Measurements from ENCODE around the gene CAMK2G.

- TF ChIP-seq POLR2A (IDR thresholded peaks at IDR 0.05) (no peak), CTCF (IDR thresholded peaks at IDR 0.05) (no peak)
Measured at GRCh38 chr10:73917566-73918305, 43.4 kb upstream of the CAMK2G start.

All from heart left ventricle (tissue), 13 donors.